Heart left ventricle (tissue), 16 donors: ENCODE results near the gene PIF1. TPM values are rescaled to one million over a fixed set of nuclear protein-coding genes. Genes with fewer than 3 reads are reported as not detected.

ENCODE experiments used
- ATAC-seq, 4 donors: fragments of 200-7000 bp; cut with Tn5 transposase; one replicate each; pipeline ENCODE4 v1.9.1; 2020 to 2022; ENCODE audit warnings: moderate library complexity in 4 of 4, mild to moderate bottlenecking in 3 of 4, moderate number of reproducible peaks in 1 of 4
- DNase-seq, 5 donors: peaks; one replicate each; pipeline ENCODE4 v3.0.0-alpha.2; 2020
- H3K27ac ChIP-seq, 12 donors: fragments of 200-600 bp; sonication (generic) in 4 of 12; one replicate each; pipeline versions ENCODE4 v1.5.0 to v1.8.0; 2016 to 2022; ENCODE audit warnings: mild to moderate bottlenecking in 2 of 12
- H3K27me3 ChIP-seq, 9 donors: fragments of 200-600 bp; sonication (generic) in 2 of 9; one replicate each; pipeline versions ENCODE4 v1.5.1 to v1.8.0; 2016 to 2022; ENCODE audit warnings: mild to moderate bottlenecking in 3 of 9
- H3K36me3 ChIP-seq, 9 donors: fragments of 200-600 bp; sonication (generic) in 2 of 9; one replicate each; pipeline versions ENCODE4 v1.5.0 to v1.8.0; 2018 to 2022; ENCODE audit warnings: mild to moderate bottlenecking in 2 of 9
- H3K4me1 ChIP-seq, 12 donors: fragments of 200-600 bp; sonication (generic) in 4 of 12; one replicate each; pipeline versions ENCODE4 v1.5.0 to v1.8.0; 2016 to 2022; ENCODE audit warnings: mild to moderate bottlenecking in 3 of 12
- H3K4me3 ChIP-seq, 12 donors: fragments of 200-600 bp; sonication (generic) in 4 of 12; one replicate each; pipeline versions ENCODE4 v1.5.0 to v1.8.0; 2017 to 2022; ENCODE audit warnings: mild to moderate bottlenecking in 9 of 12, moderate library complexity in 4 of 12
- H3K9me3 ChIP-seq, 12 donors: fragments of 200-600 bp; sonication (generic) in 4 of 12; one replicate each; pipeline versions ENCODE4 v1.5.0 to v1.8.0; 2016 to 2022; ENCODE audit warnings: mild to moderate bottlenecking in 1 of 12
- CTCF ChIP-seq, 12 donors: fragments of 200-600 bp; sonication (generic) in 4 of 12; IDR thresholded peaks; one replicate each; pipeline versions ENCODE4 v1.5.0 to v1.8.0; 2018 to 2022; ENCODE audit warnings: antibody characterized with exemption in 12 of 12, mild to moderate bottlenecking in 5 of 12
- POLR2A ChIP-seq, 2 donors: fragments of 450-650 bp; IDR thresholded peaks; one replicate each; pipeline ENCODE4 v1.6.1; 2017; ENCODE audit warnings: antibody characterized with exemption in 2 of 2, mild to moderate bottlenecking in 2 of 2, moderate library complexity in 2 of 2
- WGBS, 4 donors: extraction: QIAGEN DNeasy Blood & Tissue Kit in 2 of 4; methylation state at CpG; one replicate each; pipeline versions ENCODE4 v1.1.5 to v1.1.7; 2013 to 2018; 5-methylcytosine and 5-hydroxymethylcytosine counted together
- intact Hi-C, 10 donors: fragments of 100-400 bp; cut with DNase I; formaldehyde crosslinking; loops; one replicate each; pipeline versions ENCODE4 v1.11.1 to v1.14.2; 2022
- polyA plus RNA-seq, 2 donors: library from polyadenylated mRNA; stranded (reverse); fragments of 200-250 nt; gene quantifications; one replicate each; pipeline ENCODE4 v1.2.3, GENCODE V29; 2013
- total RNA-seq, 9 donors: library from RNA; depleted of rRNA in 2 of 9; stranded (reverse); fragments of >200 nt in 2 of 9; fragmentation: NEBNext Ultra II Directional in 3 of 9; extraction: Animal tissue kit (Norgen Biotek cat#: 25700) in 3 of 9; gene quantifications; one replicate each; pipeline versions ENCODE4 v1.1.0 to v1.2.4, GENCODE V29; 2016 to 2023
- donor health status: ischemic (EF 13 %, LVEDD 7.1; RV severe dilation, severe dysfunction).
- donor health status: healthy with polysubstance abuse.
- donor health status: DM: no; HTN: yes; CAD: no.
- donor health status: DM: no; HTN: no; CAD: no.
- donor health status: ischemic (EF 25% LVEDD 6.9; RV normal size, moderate dysfunction).
- donor health status: ischemic (EF 25% LVEDD 5.7; RV mildly dilated, moderate dysfunction).
- donor health status: healthy.
- donor health status: DM: yes; HTN: yes; CAD: no.
- donor health status: ischemic (EF 35%, LVEDD 5.7; RV mildly dilated, moderate dysfunction).
- donor health status: nonischemic (EF 11% LVEDD 7.7; RV severe dilation, severe dysfunction).
- donor health status: DM: yes; HTN: yes; CAD: no.
- donor health status: PGD.
- donor health status: ischemic (EF 29% LVEDD 5.4; RV normal size, mild dysfunction).
- donor health status: nonischemic (EF 23%, LVEDD 6.1; RV moderate dilation, normal function).

PIF1 gene
- total and polyA plus RNA-seq, 11 donors: 0.23 to 4.6 (median 0.52) TPM; not detected in 2

DNA sequence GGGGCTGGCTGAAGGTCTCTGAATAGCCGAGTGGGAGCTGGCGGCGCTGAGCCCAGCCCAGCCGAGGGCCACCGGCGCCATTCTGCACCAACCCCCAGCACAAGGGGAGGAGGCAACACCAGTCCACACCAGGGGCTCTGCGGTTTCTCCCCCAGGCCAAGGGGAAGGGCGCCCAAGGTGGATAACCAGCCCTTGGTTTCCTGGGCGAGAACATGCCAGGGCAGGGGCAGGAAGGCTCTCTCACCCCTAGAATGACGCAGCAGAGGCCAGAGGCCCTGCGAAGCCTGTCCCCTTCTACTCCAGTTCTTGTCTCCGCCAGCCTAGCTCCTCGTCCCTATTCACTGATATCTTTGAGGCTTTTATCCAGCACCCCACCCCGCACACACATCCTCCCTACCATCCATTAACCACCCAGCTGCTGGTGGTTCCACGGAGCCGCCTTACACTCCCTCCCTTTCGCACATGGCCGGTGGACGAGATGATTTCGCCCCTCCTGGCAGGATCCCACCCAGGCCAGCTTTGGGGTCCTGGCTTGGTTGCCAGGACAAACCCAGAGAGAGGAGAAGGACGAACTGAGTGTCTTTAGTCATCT, 51.3 kb downstream of the PIF1 start:
- peaks cover 0 to 46% (median 8%) of the 10 kb centered on the region in 12 donors for H3K4me1 ChIP-seq
- peaks cover 0 to 27% (median 0%) of the 10 kb centered on the region in 9 donors for H3K27me3 ChIP-seq
- peak; percentile 31 to 64 (median 37) for ATAC-seq
- DNase-seq: peak in 1 of 5 donors; percentile 25
- peak overlapping the region; percentile 44 to 97 (median 74) for H3K4me3 ChIP-seq
- intact Hi-C loops: loop anchor here in 3 of 10 donors (2.0 to 5.0 kb wide), 5 partner anchors 27 to 38 kb away; no protein-coding TSS in a partner anchor
- no peaks in the 10 kb centered on the region for H3K36me3 ChIP-seq
- TF ChIP-seq CTCF (IDR thresholded peaks at IDR 0.05): no peak
- no peak for TF ChIP-seq POLR2A (IDR thresholded peaks at IDR 0.05)
- WGBS, 4 donors: 38 to 43% (median 41%) methylated on average over 17 to 21 of the region's 21 CpGs
- H3K9me3 ChIP-seq: no peaks in the 10 kb centered on the region
- peak overlapping the region; percentile 82 to 98 (median 92) for H3K27ac ChIP-seq

GRCh38 chr15:64773606-64774005, 51.8 kb downstream of the PIF1 start:
- 60 to 100% (median 72%) methylated on average over 1 to 2 of the region's 2 CpGs for WGBS, 4 donors
- peaks cover 0 to 27% (median 0%) of the 10 kb centered on the region in 9 donors for H3K27me3 ChIP-seq
- DNase-seq (no peak), ATAC-seq (no peak)
- TF ChIP-seq CTCF (IDR thresholded peaks at IDR 0.05) (no peak), POLR2A (IDR thresholded peaks at IDR 0.05) (no peak)
- H3K4me3 ChIP-seq: peak overlapping the region; percentile 44 to 97 (median 74)
- intact Hi-C loops: loop anchor here in 3 of 10 donors (2.0 to 5.0 kb wide), 5 partner anchors 27 to 39 kb away; no protein-coding TSS in a partner anchor
- no peaks in the 10 kb centered on the region for H3K9me3 ChIP-seq
- H3K27ac ChIP-seq: peak overlapping the region; percentile 82 to 98 (median 92)
- no peaks in the 10 kb centered on the region for H3K36me3 ChIP-seq
- peaks cover 0 to 46% (median 8%) of the 10 kb centered on the region in 12 donors for H3K4me1 ChIP-seq

GRCh38 chr15:64772964-64773363, 52.5 kb downstream of the PIF1 start:
- TF ChIP-seq POLR2A (IDR thresholded peaks at IDR 0.05) (no peak), CTCF (IDR thresholded peaks at IDR 0.05) (no peak)
- ATAC-seq (no peak), DNase-seq (no peak)
- H3K27me3 ChIP-seq: peaks cover 0 to 27% (median 0%) of the 10 kb centered on the region in 9 donors
- intact Hi-C loops: loop anchor here in 2 of 10 donors (5.0 kb wide), 2 partner anchors 34 to 39 kb away; no protein-coding TSS in a partner anchor
- peak overlapping the region in 4 of 12 donors; percentile 70 to 97 (median 84) for H3K4me3 ChIP-seq
- 78 to 86% (median 85%) methylated on average over 6 of the region's 6 CpGs for WGBS, 4 donors
- no peaks in the 10 kb centered on the region for H3K9me3 ChIP-seq
- no peaks in the 10 kb centered on the region for H3K36me3 ChIP-seq
- peak overlapping the region in 11 of 12 donors; percentile 82 to 98 (median 93) for H3K27ac ChIP-seq
- H3K4me1 ChIP-seq: peaks cover 0 to 46% (median 9%) of the 10 kb centered on the region in 12 donors

DNA sequence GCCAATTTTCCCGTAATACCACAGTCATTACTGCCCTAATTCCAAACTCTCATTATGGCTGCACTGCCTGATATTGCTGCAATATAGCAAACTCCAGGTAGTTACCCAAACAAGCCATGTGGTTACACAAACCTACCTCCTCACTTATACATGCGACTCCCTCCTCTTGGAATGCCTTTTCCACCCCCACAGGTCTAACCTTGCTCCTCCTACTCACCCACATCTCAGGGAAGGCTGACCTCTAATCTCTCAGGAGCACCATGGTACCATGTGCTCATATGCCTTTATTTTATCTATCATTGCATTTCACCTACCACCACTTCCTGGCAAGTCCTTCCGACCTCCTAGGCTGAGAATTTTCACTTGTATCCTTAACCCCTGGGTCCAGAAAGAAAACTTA, 53.0 kb downstream of the PIF1 start:
- peak overlapping the region in 8 of 12 donors; percentile 3 to 98 (median 92) for H3K27ac ChIP-seq
- WGBS, 4 donors: 56 to 60% (median 58%) methylated on average over 3 of the region's 3 CpGs
- no peak for ATAC-seq
- no peak for DNase-seq
- no peaks in the 10 kb centered on the region for H3K36me3 ChIP-seq
- peak overlapping the region in 1 of 12 donors; percentile 88 for H3K4me3 ChIP-seq
- no peaks in the 10 kb centered on the region for H3K9me3 ChIP-seq
- H3K27me3 ChIP-seq: peaks cover 0 to 27% (median 0%) of the 10 kb centered on the region in 9 donors
- peaks cover 0 to 45% (median 10%) of the 10 kb centered on the region in 12 donors for H3K4me1 ChIP-seq
- TF ChIP-seq CTCF (IDR thresholded peaks at IDR 0.05): no peak
- TF ChIP-seq POLR2A (IDR thresholded peaks at IDR 0.05): no peak
- intact Hi-C loops: loop anchor here in 2 of 10 donors (5.0 kb wide), 2 partner anchors 35 to 40 kb away; no protein-coding TSS in a partner anchor
